Mammary epithelial cell (primary cell): ENCODE results near the gene RNF11.

Source experiments
- EZH2 ChIP-seq: IDR thresholded peaks from 2 replicates; pipeline ENCODE4 v1.6.1; 2012; ENCODE audit warnings: low read length, inconsistent platforms, borderline replicate concordance
- TF ChIP-seq, protein P1 (sequence below), 2 donors: IDR thresholded peaks in 1 of 2; conservative IDR thresholded peaks in 1 of 2; 2 replicates each; pipeline ENCODE4 v1.5.1; 2011 to 2012; ENCODE audit warnings: inconsistent platforms in 2 of 2, low read length in 2 of 2, mild to moderate bottlenecking in 2 of 2, control low read depth in 1 of 2, low read depth in 1 of 2; ENCODE audit not compliant: insufficient read depth in 1 of 2; ENCODE audit errors: extremely low read depth in 1 of 2

DNA sequence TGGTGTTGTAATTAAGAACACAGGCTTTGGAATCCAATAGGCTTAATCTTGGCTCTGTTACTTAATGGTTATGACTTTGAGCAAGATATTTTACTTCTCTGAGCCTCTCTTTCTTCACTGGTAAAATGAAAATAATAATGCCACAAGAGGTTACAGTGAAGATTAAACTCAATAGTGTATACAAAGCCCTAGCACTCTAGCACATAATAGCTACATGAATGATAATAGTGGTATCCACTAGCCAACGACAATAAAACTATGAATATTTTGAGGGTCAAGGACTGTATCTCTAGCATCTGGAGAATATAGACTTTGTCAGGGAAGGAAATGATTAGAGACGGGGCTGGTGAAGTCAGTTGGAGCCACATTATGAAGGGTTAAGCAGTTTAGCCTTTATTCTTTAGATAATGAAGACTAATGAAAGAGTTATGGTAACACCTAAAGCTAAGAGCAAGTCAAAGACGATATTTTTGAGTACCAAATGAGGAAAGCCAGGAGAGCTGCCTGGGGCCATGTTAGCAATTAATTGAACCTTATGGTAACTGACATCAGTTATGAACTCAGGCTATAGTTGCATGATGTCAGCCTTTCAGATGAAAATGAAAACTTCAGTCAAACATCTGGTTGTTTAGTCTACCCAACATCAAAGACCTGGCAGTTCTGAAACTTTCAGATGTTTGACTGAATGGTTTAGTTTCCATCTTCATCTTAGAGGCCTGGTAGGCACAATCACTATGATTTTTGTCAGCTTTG is 32.8 kb upstream of the RNF11 start:
- TF ChIP-seq, protein P1, sequence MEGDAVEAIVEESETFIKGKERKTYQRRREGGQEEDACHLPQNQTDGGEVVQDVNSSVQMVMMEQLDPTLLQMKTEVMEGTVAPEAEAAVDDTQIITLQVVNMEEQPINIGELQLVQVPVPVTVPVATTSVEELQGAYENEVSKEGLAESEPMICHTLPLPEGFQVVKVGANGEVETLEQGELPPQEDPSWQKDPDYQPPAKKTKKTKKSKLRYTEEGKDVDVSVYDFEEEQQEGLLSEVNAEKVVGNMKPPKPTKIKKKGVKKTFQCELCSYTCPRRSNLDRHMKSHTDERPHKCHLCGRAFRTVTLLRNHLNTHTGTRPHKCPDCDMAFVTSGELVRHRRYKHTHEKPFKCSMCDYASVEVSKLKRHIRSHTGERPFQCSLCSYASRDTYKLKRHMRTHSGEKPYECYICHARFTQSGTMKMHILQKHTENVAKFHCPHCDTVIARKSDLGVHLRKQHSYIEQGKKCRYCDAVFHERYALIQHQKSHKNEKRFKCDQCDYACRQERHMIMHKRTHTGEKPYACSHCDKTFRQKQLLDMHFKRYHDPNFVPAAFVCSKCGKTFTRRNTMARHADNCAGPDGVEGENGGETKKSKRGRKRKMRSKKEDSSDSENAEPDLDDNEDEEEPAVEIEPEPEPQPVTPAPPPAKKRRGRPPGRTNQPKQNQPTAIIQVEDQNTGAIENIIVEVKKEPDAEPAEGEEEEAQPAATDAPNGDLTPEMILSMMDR (conservative IDR thresholded peaks at IDR 0.05 in 1 of 2, IDR thresholded peaks at IDR 0.05 in 1 of 2; ENCODE audit: extremely low read depth in 1 of 2, insufficient read depth in 1 of 2, low read depth in 1 of 2, low read length in 2 of 2), result no peak
- no peak for TF ChIP-seq EZH2
